Hepatocyte (in vitro differentiated cells): Measurements from ENCODE around the gene PRRT4.

Experiments
- CTCF ChIP-seq: fragments of 200-600 bp; sonication (generic); IDR thresholded peaks from 2 replicates; pipeline ENCODE4 v1.5.1; 2016; ENCODE audit warnings: antibody characterized with exemption, mild to moderate bottlenecking; ENCODE audit not compliant: poor library complexity
- EZH2 ChIP-seq: fragments of 200-600 bp; sonication (generic); IDR thresholded peaks from 2 replicates; pipeline ENCODE4 v1.6.1; 2016; ENCODE audit warnings: antibody characterized with exemption, mild to moderate bottlenecking, borderline replicate concordance
- EZH2phosphoT487 ChIP-seq: fragments of 200-600 bp; sonication (generic); IDR thresholded peaks from one replicate; pipeline ENCODE4 v1.6.1; 2018; ENCODE audit warnings: antibody characterized with exemption, mild to moderate bottlenecking, low read depth, moderate library complexity; ENCODE audit not compliant: unreplicated experiment, severe bottlenecking

GRCh38 chr7:128341733-128342132, 19.8 kb downstream of the PRRT4 start:
- no peak for TF ChIP-seq CTCF
- TF ChIP-seq EZH2 = no peak
- TF ChIP-seq EZH2phosphoT487 = no peak
